ENCODE results near the gene SGK1.
A peak's percentile ranks its signal among the peaks of the same experiment; 100 is the strongest.

The SGK1 gene

GRCh38 chr6:134175532-134176263 is 142.2 kb downstream of the SGK1 start:
- no peak for TF ChIP-seq CTCF (IDR thresholded peaks at IDR 0.05; ENCODE audit: low read depth, low read length)
- TF ChIP-seq MYC (IDR thresholded peaks at IDR 0.05; ENCODE audit: low read depth, low read length): no peak
- TF ChIP-seq MAX (IDR thresholded peaks at IDR 0.05; ENCODE audit: low read depth, low read length): no peak
- TF ChIP-seq POLR2A (IDR thresholded peaks at IDR 0.05; ENCODE audit: extremely low read depth, insufficient read length): no peak
- H3K4me3 ChIP-seq (ENCODE audit: low read depth, low read length): peak overlapping the region; percentile 51
- DNase-seq (ENCODE audit: low read depth): peak; percentile 81

GRCh38 chr6:134174672-134175531 is 143.0 kb downstream of the SGK1 start:
- DNase-seq (ENCODE audit: low read depth): peak; percentile 94
- peak overlapping the region; percentile 70 for H3K4me3 ChIP-seq (ENCODE audit: low read depth, low read length)
- TF ChIP-seq POLR2A (IDR thresholded peaks at IDR 0.05; ENCODE audit: extremely low read depth, insufficient read length) (peak; percentile 95), CTCF (IDR thresholded peaks at IDR 0.05; ENCODE audit: low read depth, low read length) (no peak), MAX (IDR thresholded peaks at IDR 0.05; ENCODE audit: low read depth, low read length) (0 out of 2 replicates have a peak, but pooled peaks have one; percentile 6), MYC (IDR thresholded peaks at IDR 0.05; ENCODE audit: low read depth, low read length) (no peak; the same call in none of the 2 replicates)

- peak overlapping the region; percentile 70 for H3K4me3 ChIP-seq (ENCODE audit: low read depth, low read length)
- peak; percentile 87 for DNase-seq (ENCODE audit: low read depth)
- TF ChIP-seq POLR2A (IDR thresholded peaks at IDR 0.05; ENCODE audit: extremely low read depth, insufficient read length) (no peak), MAX (IDR thresholded peaks at IDR 0.05; ENCODE audit: low read depth, low read length) (no peak), MYC (IDR thresholded peaks at IDR 0.05; ENCODE audit: low read depth, low read length) (0 out of 2 replicates have a peak, but pooled peaks have one; percentile 23), CTCF (IDR thresholded peaks at IDR 0.05; ENCODE audit: low read depth, low read length) (peak; percentile 63)
Measured at GRCh38 chr6:134173936-134174671, 143.8 kb downstream of the SGK1 start.

GRCh38 chr6:134173366-134173725 is 144.6 kb downstream of the SGK1 start:
- H3K4me3 ChIP-seq (ENCODE audit: low read depth, low read length): no peak overlapping the region
- no peak for DNase-seq (ENCODE audit: low read depth)
- no peak for TF ChIP-seq POLR2A (IDR thresholded peaks at IDR 0.05; ENCODE audit: extremely low read depth, insufficient read length)
- no peak for TF ChIP-seq MAX (IDR thresholded peaks at IDR 0.05; ENCODE audit: low read depth, low read length)
- TF ChIP-seq MYC (IDR thresholded peaks at IDR 0.05; ENCODE audit: low read depth, low read length): no peak
- TF ChIP-seq CTCF (IDR thresholded peaks at IDR 0.05; ENCODE audit: low read depth, low read length): no peak

GRCh38 chr6:134172706-134173365 is 145.1 kb downstream of the SGK1 start:
- H3K4me3 ChIP-seq (ENCODE audit: low read depth, low read length): no peak overlapping the region
- no peak for DNase-seq (ENCODE audit: low read depth)
- no peak for TF ChIP-seq POLR2A (IDR thresholded peaks at IDR 0.05; ENCODE audit: extremely low read depth, insufficient read length)
- no peak for TF ChIP-seq CTCF (IDR thresholded peaks at IDR 0.05; ENCODE audit: low read depth, low read length)
- TF ChIP-seq MYC (IDR thresholded peaks at IDR 0.05; ENCODE audit: low read depth, low read length): no peak
- no peak for TF ChIP-seq MAX (IDR thresholded peaks at IDR 0.05; ENCODE audit: low read depth, low read length)
